GM12801 (cell line): ENCODE results near the gene ABLIM1.

Source experiments
- CTCF ChIP-seq: IDR thresholded peaks from one replicate; pipeline ENCODE4 v1.5.1; 2011; ENCODE audit warnings: control low read depth; ENCODE audit not compliant: insufficient read length; ENCODE audit errors: extremely low read depth

The ABLIM1 gene

DNA sequence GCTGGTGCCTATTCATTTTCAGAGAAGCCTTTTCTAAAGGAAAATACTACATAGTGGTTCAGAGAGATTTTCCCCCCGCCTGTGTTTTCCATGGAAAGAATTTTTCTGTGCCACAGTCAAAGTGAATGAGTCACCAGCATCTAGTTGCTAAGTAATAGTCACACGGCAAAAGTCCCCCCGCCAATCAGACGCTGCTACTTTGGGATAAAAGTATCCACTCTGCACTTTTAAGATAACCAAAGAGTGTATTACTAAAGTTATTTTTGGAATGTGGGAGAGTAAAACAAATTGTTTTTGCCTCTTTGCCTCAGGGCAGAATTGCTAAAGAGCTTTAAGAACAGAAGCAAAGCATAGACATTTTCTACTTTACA lies 23.5 kb downstream of the ABLIM1 start:
- TF ChIP-seq CTCF: no peak

DNA sequence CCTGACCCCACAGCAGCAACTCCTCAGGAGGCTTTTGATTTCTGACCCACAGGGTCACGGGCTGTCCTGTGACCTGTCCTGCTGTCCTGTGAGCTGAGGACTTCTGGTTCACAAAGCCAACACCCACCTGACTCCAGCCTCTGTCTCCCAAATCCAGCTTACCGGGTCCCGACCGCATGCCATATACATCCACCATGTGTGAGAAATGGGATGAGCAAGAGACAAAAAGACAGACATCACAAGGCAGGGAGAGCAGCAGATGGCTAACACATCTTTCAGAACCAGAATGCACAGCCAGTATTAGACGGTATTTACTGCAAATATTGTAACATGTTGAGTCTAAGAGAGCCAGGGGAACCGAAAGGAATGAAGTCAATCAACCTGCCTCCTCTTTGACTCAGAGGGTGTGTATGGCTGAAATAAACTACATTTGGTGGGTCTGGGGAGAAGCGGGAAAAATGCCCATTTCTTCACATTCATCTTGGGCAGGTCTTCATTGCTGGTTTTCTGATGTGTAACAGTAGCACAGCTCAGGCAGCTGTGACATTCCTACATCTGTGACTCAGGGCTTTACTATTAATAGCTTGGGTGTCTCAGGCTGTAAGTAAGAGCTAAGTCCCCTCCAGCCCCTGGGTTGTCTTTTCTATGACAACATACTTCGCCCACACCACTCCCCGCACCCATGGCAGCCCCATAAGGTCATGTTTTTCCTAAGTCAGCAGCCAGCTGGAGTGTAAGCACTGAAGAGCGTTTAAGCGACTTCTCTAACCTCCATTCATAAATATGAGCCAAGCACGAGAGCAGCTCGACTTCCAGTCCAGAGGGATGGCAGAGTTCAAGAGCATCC lies 25.0 kb downstream of the ABLIM1 start:
- no peak for TF ChIP-seq CTCF

DNA sequence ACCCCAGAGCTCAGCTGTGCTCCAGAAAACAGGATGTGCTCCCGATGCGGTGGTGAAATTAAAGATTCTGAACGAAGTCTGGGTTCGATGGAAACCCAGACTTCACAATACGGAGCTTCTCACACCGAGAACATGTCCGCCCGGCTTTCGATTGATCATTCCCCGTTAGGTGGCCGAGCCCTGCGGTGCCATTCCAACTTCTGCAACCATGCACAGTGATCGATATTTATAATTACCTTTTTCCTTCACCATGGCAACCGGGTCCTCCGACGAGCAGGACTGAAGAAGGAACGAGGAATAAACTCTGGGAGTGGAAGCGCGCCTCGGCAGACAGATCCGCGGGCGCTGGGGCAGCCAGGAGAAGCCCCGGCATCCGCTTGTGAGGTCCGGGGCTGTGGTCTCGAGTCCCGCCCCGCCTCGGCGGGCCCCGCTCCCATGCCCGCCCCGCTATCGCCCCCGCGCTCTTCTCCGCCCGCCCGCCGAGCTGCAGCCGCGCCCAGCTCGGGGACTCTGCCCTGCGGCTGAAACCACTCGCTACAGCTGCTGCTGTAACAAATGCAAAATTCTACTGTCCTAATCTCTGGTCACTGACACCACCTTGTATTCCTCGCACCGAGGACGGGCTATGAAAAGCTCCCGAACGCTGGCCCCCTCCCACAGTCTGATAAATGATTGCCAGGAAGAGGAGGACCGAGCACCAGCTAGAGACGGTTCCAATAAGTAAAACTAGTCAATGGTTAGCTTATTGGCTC lies 26.2 kb downstream of the ABLIM1 start:
- no peak for TF ChIP-seq CTCF

DNA sequence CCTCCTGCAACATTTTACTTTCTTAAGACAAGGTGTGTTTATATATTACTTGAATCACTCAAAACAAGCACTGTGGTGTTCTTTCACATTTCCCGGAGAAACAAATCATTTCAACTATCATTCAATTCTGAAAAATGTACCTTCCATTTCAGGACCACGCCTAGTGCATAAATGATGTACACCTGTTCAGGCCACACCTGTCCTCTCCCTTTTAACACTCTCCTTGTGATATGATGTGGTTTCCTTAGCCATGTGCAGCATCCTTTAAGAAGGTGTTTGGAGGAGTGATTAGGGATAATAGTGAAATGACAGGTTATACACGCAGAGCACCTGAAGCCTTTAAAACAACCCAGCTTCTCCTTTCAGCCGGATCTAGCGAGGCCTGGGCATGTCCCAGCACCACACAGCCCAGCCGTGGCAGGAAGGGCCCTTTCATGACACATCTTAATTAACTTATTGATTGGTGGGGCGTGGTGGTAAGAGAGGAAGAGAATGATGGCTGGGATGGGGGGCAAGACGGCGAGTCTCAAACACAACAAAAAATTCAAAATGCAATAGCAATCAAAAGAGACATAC lies 26.9 kb downstream of the ABLIM1 start:
- TF ChIP-seq CTCF: no peak

DNA sequence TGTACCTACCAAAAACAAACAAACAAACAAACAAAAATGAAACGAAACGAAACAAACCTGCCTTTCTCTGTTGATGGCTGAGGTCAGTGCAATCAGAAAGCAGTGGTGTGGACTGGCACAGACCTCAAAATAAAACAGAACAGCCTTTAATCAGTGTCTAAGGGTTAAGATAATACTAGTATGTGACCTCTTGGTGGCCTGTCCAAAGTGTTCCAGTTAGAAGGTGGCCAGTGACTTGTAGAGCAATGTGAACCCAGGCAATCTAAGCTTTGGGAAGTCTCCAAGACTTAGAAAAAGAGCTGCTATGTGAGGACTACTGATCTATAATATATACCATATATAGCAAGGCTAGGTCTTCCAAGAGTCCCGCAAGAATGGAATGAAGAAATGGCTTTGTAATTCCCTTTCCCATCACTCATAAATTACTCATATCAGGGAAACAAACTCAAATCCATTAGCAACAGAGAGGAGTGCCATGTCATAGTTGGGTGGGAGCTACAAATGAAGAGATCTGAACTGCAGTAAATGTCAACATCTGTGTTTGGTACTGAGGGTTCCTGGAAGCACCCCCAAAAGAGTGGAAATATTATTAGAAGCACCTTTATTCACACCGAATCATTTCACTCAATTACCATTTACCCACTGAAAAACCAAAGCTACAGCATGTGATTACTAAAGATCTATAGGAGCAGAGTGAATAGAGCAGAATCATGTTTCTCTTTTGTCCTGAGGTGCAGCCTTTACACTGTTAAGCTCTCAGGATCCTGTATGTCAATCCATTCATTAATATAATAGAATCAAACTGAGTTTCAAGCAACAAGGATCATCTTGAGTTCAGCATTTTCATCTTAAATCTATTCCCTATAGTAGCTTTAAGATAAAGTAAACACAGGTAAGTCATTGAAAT lies 28.0 kb downstream of the ABLIM1 start:
- TF ChIP-seq CTCF: no peak

- TF ChIP-seq CTCF: no peak
Measured at GRCh38 chr10:114629083-114629823, 28.8 kb downstream of the ABLIM1 start.
